H1 (cell line): ENCODE results near the gene TPD52L1. TPM values are rescaled to one million over a fixed set of nuclear protein-coding genes. Genes with fewer than 3 reads are reported as not detected.

Source experiments
- CTCF ChIA-PET: fragments of 300-600 bp; sonication (Branson Sonifier 250); formaldehyde crosslinking; loops from one replicate; lab custom pipeline; 2021; ENCODE audit not compliant: partially characterized antibody; lab: Charles Lee
- POLR2A ChIA-PET: fragments of 300-600 bp; sonication (Branson Sonifier 250); formaldehyde crosslinking; loops from one replicate; lab custom pipeline; 2021; ENCODE audit warnings: inconsistent platforms; ENCODE audit not compliant: partially characterized antibody; lab: Charles Lee
- DNase-seq, 2 experiments: peaks; one replicate each; pipeline versions ENCODE4 v3.0.0 to v3.0.0-alpha.2; 2010 to 2022; ENCODE audit warnings: low spot score in 2 of 2, low read depth in 1 of 2, mixed read lengths in 1 of 2
- FAIRE-seq: peaks from 2 replicates; lab custom pipeline; 2011; peaks lifted over from hg19 to GRCh38; lab: Jason Lieb, UNC
- H2AFZ ChIP-seq: 2 replicates; pipeline ENCODE4 v1.8.1; 2012; ENCODE audit warnings: low read length, inconsistent platforms
- H2AK5ac ChIP-seq: 2 replicates; pipeline ENCODE4 v1.6.1; 2013; ENCODE audit warnings: low read depth, low read length
- H2BK120ac ChIP-seq: replicated peaks from 2 replicates; pipeline ENCODE3; 2013; ENCODE audit warnings: low read depth, low read length, inconsistent platforms
- H2BK12ac ChIP-seq: 2 replicates; pipeline ENCODE4 v1.6.1; 2013; ENCODE audit warnings: low read depth, low read length
- H2BK15ac ChIP-seq: 2 replicates; pipeline ENCODE4 v1.6.1; 2013; ENCODE audit warnings: low read length
- H2BK20ac ChIP-seq: 2 replicates; pipeline ENCODE4 v1.6.1; 2013; ENCODE audit warnings: low read length
- H2BK5ac ChIP-seq: 2 replicates; pipeline ENCODE4 v1.6.1; 2013; ENCODE audit warnings: low read depth, low read length
- H3K14ac ChIP-seq: 2 replicates; pipeline ENCODE4 v1.6.1; 2013; ENCODE audit warnings: inconsistent platforms; ENCODE audit not compliant: insufficient read length
- H3K18ac ChIP-seq: 2 replicates; pipeline ENCODE4 v1.6.1; 2013; ENCODE audit warnings: low read length; ENCODE audit errors: extremely low read depth
- H3K23ac ChIP-seq: 2 replicates; pipeline ENCODE4 v1.6.1; 2013; ENCODE audit warnings: inconsistent platforms; ENCODE audit not compliant: insufficient read length
- H3K23me2 ChIP-seq: 2 replicates; pipeline ENCODE4 v1.6.1; 2013; ENCODE audit warnings: low read depth, low read length
- H3K27ac ChIP-seq: 2 replicates; pipeline ENCODE4 v1.6.1; 2011; ENCODE audit warnings: low read depth, low read length, inconsistent platforms
- H3K27me3 ChIP-seq, 4 experiments: replicated peaks in 1 of 4; 1 replicate in 1 of 4; 2 replicates in 3 of 4; pipeline versions ENCODE4 v1.6.1 to v1.8.1; 2011 to 2013; ENCODE audit warnings: low read length in 3 of 4, mild to moderate bottlenecking in 3 of 4, inconsistent platforms in 2 of 4, mixed read lengths in 2 of 4, moderate library complexity in 1 of 4; ENCODE audit not compliant: control insufficient read depth in 3 of 4, insufficient read depth in 3 of 4; ENCODE audit errors: extremely low read depth in 1 of 4
- H3K36me3 ChIP-seq, 4 experiments: 2 replicates each; pipeline versions ENCODE4 v1.6.1 to v1.8.1; 2011 to 2013; ENCODE audit warnings: mild to moderate bottlenecking in 4 of 4, low read length in 3 of 4, moderate library complexity in 2 of 4, control low read depth in 1 of 4, inconsistent platforms in 1 of 4; ENCODE audit not compliant: insufficient read depth in 4 of 4, control insufficient read depth in 2 of 4
- H3K4ac ChIP-seq: replicated peaks from 2 replicates; pipeline ENCODE3; 2013; ENCODE audit warnings: low read length, low read depth, mixed read lengths, inconsistent platforms; ENCODE audit not compliant: insufficient read length
- H3K4me1 ChIP-seq, 4 experiments: replicated peaks in 1 of 4; 1 replicate in 1 of 4; 2 replicates in 3 of 4; pipeline versions ENCODE4 v1.6.1 to v1.8.1; 2011 to 2013; ENCODE audit warnings: low read length in 3 of 4, inconsistent platforms in 2 of 4, mixed read lengths in 1 of 4; ENCODE audit not compliant: insufficient read depth in 4 of 4, control insufficient read depth in 3 of 4
- H3K4me2 ChIP-seq, 2 experiments: 2 replicates each; pipeline versions ENCODE4 v1.6.1 to v1.8.1; 2011 to 2013; ENCODE audit warnings: low read depth in 2 of 2, low read length in 2 of 2, control low read depth in 1 of 2, inconsistent platforms in 1 of 2, mild to moderate bottlenecking in 1 of 2; ENCODE audit not compliant: insufficient read depth in 1 of 2
- H3K4me3 ChIP-seq, 4 experiments: fragments of 200-600, 300-600 bp in 1 of 4; sonication (generic), shearing (Covaris generic), sonication (Bioruptor Twin) in 1 of 4; 2 replicates each; pipeline versions ENCODE4 v1.5.1 to v1.8.1; 2011 to 2016; ENCODE audit warnings: low read length in 4 of 4, low read depth in 3 of 4, control low read depth in 2 of 4, inconsistent platforms in 2 of 4, mild to moderate bottlenecking in 2 of 4, mixed read lengths in 1 of 4, moderate library complexity in 1 of 4; ENCODE audit not compliant: insufficient read depth in 2 of 4; ENCODE audit errors: extremely low read depth in 1 of 4
- H3K56ac ChIP-seq: replicated peaks from 2 replicates; pipeline ENCODE3; 2013; ENCODE audit warnings: low read depth, mild to moderate bottlenecking, mixed read lengths, low read length, inconsistent platforms; ENCODE audit not compliant: insufficient read length
- H3K79me1 ChIP-seq: 2 replicates; pipeline ENCODE4 v1.6.1; 2013; ENCODE audit warnings: low read depth, low read length, control low read depth
- H3K79me2 ChIP-seq, 2 experiments: 2 replicates each; pipeline versions ENCODE4 v1.6.1 to v1.8.1; 2012 to 2013; ENCODE audit warnings: low read length in 2 of 2, mild to moderate bottlenecking in 2 of 2, inconsistent platforms in 1 of 2; ENCODE audit not compliant: insufficient read depth in 2 of 2, control insufficient read depth in 1 of 2
- H3K9ac ChIP-seq, 4 experiments: replicated peaks in 1 of 4; 1 replicate in 1 of 4; 2 replicates in 3 of 4; pipeline versions ENCODE4 v1.6.1 to v1.8.1; 2011 to 2013; ENCODE audit warnings: low read depth in 3 of 4, low read length in 3 of 4, control low read depth in 2 of 4, mild to moderate bottlenecking in 2 of 4, moderate library complexity in 2 of 4, inconsistent platforms in 1 of 4; ENCODE audit errors: extremely low read depth in 1 of 4
- H3K9me3 ChIP-seq, 2 experiments: 2 replicates each; pipeline versions ENCODE4 v1.6.1 to v1.8.1; 2012 to 2013; ENCODE audit warnings: mild to moderate bottlenecking in 2 of 2, moderate library complexity in 2 of 2, control low read depth in 1 of 2, inconsistent platforms in 1 of 2, low read depth in 1 of 2, low read length in 1 of 2, mixed read lengths in 1 of 2; ENCODE audit not compliant: insufficient read depth in 2 of 2
- H4K20me1 ChIP-seq, 2 experiments: replicated peaks in 1 of 2; 2 replicates each; pipeline versions ENCODE3 to v1.8.1; 2011 to 2013; ENCODE audit warnings: inconsistent platforms in 2 of 2, low read length in 2 of 2, mild to moderate bottlenecking in 1 of 2; ENCODE audit not compliant: insufficient read depth in 2 of 2, control insufficient read depth in 1 of 2
- H4K5ac ChIP-seq: 2 replicates; pipeline ENCODE4 v1.6.1; 2013; ENCODE audit warnings: low read length, low read depth, mixed read lengths, inconsistent platforms; ENCODE audit not compliant: insufficient read length
- H4K8ac ChIP-seq: 2 replicates; pipeline ENCODE4 v1.8.0; 2013; ENCODE audit warnings: mild to moderate bottlenecking, moderate library complexity, low read length, inconsistent platforms; ENCODE audit not compliant: insufficient read depth; ENCODE audit errors: extremely low read depth
- H4K91ac ChIP-seq: replicated peaks from 2 replicates; pipeline ENCODE3; 2013; ENCODE audit warnings: low read length, mixed read lengths, inconsistent platforms; ENCODE audit not compliant: insufficient read length
- CBX5 ChIP-seq: fragments of 300-800, 300-1000 bp; sonication (generic); IDR thresholded peaks from 2 replicates; pipeline ENCODE4 v1.7.1; 2016; ENCODE audit warnings: antibody characterized with exemption, low read length, low read depth
- CBX8 ChIP-seq: fragments of 300-800, 300-1000 bp; sonication (generic); IDR thresholded peaks from 2 replicates; pipeline ENCODE4 v1.7.1; 2016; ENCODE audit warnings: low read depth, low read length, borderline replicate concordance
- CEBPB ChIP-seq: IDR thresholded peaks from 2 replicates; pipeline ENCODE4 v1.6.1; 2012; ENCODE audit warnings: low read depth, low read length
- CTBP2 ChIP-seq: IDR thresholded peaks from 2 replicates; pipeline ENCODE4 v1.7.0; 2011; ENCODE audit warnings: borderline replicate concordance, mild to moderate bottlenecking, moderate library complexity, mixed read lengths, low read length; ENCODE audit not compliant: insufficient read depth, insufficient read length
- HDAC6 ChIP-seq: IDR thresholded peaks from one replicate; pipeline ENCODE4 v1.7.1; 2012; ENCODE audit warnings: low read depth, mild to moderate bottlenecking, inconsistent platforms, low read length, moderate library complexity
- MAFK ChIP-seq: IDR thresholded peaks from 2 replicates; pipeline ENCODE4 v1.6.1; 2012; ENCODE audit warnings: low read depth, mild to moderate bottlenecking, improper control_type of control experiment, low read length
- PHF8 ChIP-seq: fragments of 200-600 bp; sonication (generic); conservative IDR thresholded peaks from 2 replicates; pipeline ENCODE4 v1.7.1; 2012; ENCODE audit warnings: low read depth, mild to moderate bottlenecking, inconsistent platforms, low read length, moderate library complexity
- POU5F1 ChIP-seq: IDR thresholded peaks from 2 replicates; pipeline ENCODE4 v1.6.1; 2011; ENCODE audit warnings: low read depth, mild to moderate bottlenecking, low read length, moderate library complexity
- SUZ12 ChIP-seq: fragments of 200-600 bp; sonication (generic); IDR thresholded peaks from 2 replicates; pipeline ENCODE4 v1.6.1; 2012; ENCODE audit warnings: mild to moderate bottlenecking, inconsistent platforms, low read length, moderate library complexity, mixed read lengths
- TAF7 ChIP-seq: optimal IDR thresholded peaks from 2 replicates; pipeline ENCODE3; 2011; ENCODE audit warnings: low read depth, mild to moderate bottlenecking, inconsistent platforms, low read length, moderate library complexity, borderline replicate concordance
- WGBS, 2 experiments: shearing (Covaris generic) in 1 of 2; methylation state at CpG; one replicate each; pipeline versions ENCODE4 v1.1.6 to v1.1.7; 2013 to 2015; ENCODE audit warnings: low lambda C conversion rate in 2 of 2, mixed read lengths in 2 of 2, inconsistent platforms in 1 of 2, low coverage in 1 of 2, missing lambda C conversion rate in 1 of 2; ENCODE audit not compliant: insufficient replicate concordance in 2 of 2, insufficient coverage in 1 of 2, insufficient read length in 1 of 2; ENCODE audit errors: extremely low coverage in 1 of 2, missing lambda C conversion rate in 1 of 2; 5-methylcytosine and 5-hydroxymethylcytosine counted together
- polyA plus RNA-seq, 7 experiments: library from polyadenylated mRNA; depleted of rRNA in 3 of 7; stranded (reverse) in 5 of 7; unstranded in 2 of 7; fragments of >200 nt in 5 of 7; fragments of 200-250 nt in 2 of 7; gene quantifications; 1 replicate in 5 of 7; 2 replicates in 1 of 7; 4 replicates in 1 of 7; pipeline versions ENCODE4 v1.2.1 to v1.2.3, GENCODE V29; 2011 to 2013; ENCODE audit warnings: missing spikeins in 2 of 7, mixed read lengths in 2 of 7
- total RNA-seq: library from RNA; stranded (reverse); fragmentation: NEBNext Ultra II Directional; extraction: Animal tissue kit (Norgen Biotek cat#: 25700); gene quantifications from 2 replicates; pipeline ENCODE4 v1.2.1, GENCODE V29; 2021
- TF ChIP-seq, protein P1 (sequence below): IDR thresholded peaks from 2 replicates; pipeline ENCODE4 v1.6.1; 2012; ENCODE audit warnings: low read length, inconsistent platforms
- TF ChIP-seq, protein P2 (sequence below): IDR thresholded peaks from 2 replicates; pipeline ENCODE4 v1.6.1; 2012; ENCODE audit warnings: inconsistent platforms

TPD52L1 gene
- total and polyA plus RNA-seq, 2 of the 8 experiments (the other 6 are each of a cell fraction or from before 2014, with no cell fraction given) = 7.4 to 14.2 TPM

DNA sequence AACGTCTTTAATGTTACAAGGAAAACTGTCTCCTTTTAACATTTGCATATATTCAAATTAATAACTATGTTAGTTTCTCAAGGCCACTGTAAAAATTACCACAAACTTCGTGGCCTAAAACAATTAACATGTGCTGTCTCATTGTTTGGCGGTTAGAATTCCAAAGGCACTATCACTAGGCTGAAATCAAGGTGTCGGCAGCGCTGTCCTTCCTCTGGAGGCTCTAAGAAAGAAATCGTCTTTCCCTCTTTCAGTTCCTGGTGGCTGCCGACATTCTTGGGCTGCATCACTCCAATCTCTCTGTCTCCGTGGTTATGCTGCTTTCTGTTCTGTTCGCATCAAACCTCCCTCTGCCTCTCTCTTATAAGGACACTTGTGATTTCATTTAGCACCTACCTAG is 4.2 kb downstream of the TPD52L1 start:
- no peak for FAIRE-seq
- Histone ChIP-seq H4K8ac (no peak overlapping the region), H3K23me2 (peaks cover 13% of the 10 kb centered on the region; the same call in 1 of the 2 replicates), H2AFZ (no peak overlapping the region), H3K4me2 (no peak overlapping the region), H2BK15ac (no peak overlapping the region), H3K79me1 (no peaks in the 10 kb centered on the region), H2BK120ac (no peak overlapping the region), H3K56ac (no peak overlapping the region), H3K4me3 (no peak overlapping the region), H3K4me1 (peaks cover 0 to 3% (median 1%) of the 10 kb centered on the region in 4 experiments; a peak in 2 of 7 replicates), H4K20me1 (no peaks in the 10 kb centered on the region), H4K5ac (no peak overlapping the region), H3K27me3 (peaks cover 0 to 23% (median 14%) of the 10 kb centered on the region in 4 experiments; a peak in 6 of 7 replicates), H3K23ac (no peak overlapping the region), H3K9ac (no peak overlapping the region), H3K79me2 (no peaks in the 10 kb centered on the region), H3K36me3 (no peaks in the 10 kb centered on the region), H3K18ac (no peak overlapping the region), H3K9me3 (no peaks in the 10 kb centered on the region), H2BK12ac (no peak overlapping the region), H3K4ac (no peak overlapping the region), H2BK20ac (no peak overlapping the region; the same call in 1 of the 2 replicates), H4K91ac (no peak overlapping the region), H3K27ac (no peak overlapping the region), H3K14ac (no peak overlapping the region), H2AK5ac (no peak overlapping the region), H2BK5ac (no peak overlapping the region)
- ChIA-PET POLR2A (no interaction called here), CTCF (no interaction called here)
- WGBS, 2 experiments = 84% methylated on average over 9 of the region's 9 CpGs; no CpG with 5 or more reads in 1 of the 2 experiments
- DNase-seq = no peak
- TF ChIP-seq TAF7 (no peak), MAFK (no peak), PHF8 (no peak), POU5F1 (no peak), CEBPB (no peak), CTBP2 (no peak), CBX8 (no peak), CBX5 (no peak), HDAC6 (no peak), SUZ12 (no peak)
- TF ChIP-seq, protein P1, sequence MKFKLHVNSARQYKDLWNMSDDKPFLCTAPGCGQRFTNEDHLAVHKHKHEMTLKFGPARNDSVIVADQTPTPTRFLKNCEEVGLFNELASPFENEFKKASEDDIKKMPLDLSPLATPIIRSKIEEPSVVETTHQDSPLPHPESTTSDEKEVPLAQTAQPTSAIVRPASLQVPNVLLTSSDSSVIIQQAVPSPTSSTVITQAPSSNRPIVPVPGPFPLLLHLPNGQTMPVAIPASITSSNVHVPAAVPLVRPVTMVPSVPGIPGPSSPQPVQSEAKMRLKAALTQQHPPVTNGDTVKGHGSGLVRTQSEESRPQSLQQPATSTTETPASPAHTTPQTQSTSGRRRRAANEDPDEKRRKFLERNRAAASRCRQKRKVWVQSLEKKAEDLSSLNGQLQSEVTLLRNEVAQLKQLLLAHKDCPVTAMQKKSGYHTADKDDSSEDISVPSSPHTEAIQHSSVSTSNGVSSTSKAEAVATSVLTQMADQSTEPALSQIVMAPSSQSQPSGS = no peak
- TF ChIP-seq, protein P2, sequence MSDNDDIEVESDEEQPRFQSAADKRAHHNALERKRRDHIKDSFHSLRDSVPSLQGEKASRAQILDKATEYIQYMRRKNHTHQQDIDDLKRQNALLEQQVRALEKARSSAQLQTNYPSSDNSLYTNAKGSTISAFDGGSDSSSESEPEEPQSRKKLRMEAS = no peak
